ENCODE measurements around the gene NDN.
"Not testable (repeated sequence)": the region's sequence is repeated elsewhere in the genome, so short reads cannot be mapped to it uniquely, and the experiment has no call there.

Gene NDN, protein sequence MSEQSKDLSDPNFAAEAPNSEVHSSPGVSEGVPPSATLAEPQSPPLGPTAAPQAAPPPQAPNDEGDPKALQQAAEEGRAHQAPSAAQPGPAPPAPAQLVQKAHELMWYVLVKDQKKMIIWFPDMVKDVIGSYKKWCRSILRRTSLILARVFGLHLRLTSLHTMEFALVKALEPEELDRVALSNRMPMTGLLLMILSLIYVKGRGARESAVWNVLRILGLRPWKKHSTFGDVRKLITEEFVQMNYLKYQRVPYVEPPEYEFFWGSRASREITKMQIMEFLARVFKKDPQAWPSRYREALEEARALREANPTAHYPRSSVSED

DNA sequence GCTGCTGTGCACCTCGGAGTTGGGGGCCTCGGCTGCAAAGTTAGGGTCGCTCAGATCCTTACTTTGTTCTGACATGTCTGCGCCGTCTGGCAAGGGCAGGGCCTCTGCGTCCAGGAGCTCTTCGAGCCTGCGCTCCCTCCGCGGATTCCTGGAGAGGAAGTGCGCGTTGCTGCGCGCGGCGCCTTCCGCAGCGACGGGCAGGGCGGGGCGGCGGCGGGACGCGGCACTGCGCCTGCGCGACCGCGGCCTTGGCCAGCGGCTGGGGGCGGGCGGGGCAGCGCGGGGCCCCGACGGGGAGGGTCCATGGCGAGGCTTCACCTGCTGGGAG, at the start of gene NDN:
Gene NDN, minus strand, starts transcription at position 163 of the 328 bp plus-strand sequence. Its CDS starts 88 bp downstream, at position 75.
- DNase-seq = peak; percentile 50

DNA sequence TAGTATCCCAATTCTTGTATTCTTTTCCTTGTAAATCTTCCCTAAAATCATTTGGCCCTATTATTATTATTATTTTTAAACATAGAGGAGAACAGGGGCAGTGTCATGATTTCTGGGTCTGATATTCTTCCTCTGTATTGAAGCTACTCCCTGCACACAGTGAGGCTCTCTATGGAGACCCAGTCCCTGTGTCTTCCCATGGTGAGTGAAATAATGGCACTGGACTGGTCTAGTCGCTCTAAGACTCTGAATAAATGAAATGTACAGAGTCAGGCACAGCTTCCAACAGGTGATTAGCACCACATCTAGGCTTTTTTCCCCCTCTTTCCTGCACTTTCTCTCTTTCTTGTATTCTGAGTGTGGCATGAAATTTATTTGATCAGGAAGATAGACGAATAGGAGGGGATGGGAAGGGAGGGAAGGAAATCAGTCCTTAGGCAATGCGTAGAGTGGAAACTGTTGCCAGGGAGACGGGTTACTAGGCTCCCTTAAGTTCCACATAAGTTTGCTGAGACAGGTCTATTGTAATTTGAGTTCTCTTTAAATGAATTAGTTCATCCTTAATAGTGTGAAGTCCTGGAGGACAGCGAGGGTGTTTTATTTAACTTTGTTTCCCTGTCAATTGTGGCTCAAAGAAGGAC, 49.0 kb upstream of the NDN start:
- DNase-seq = no peak

DNA sequence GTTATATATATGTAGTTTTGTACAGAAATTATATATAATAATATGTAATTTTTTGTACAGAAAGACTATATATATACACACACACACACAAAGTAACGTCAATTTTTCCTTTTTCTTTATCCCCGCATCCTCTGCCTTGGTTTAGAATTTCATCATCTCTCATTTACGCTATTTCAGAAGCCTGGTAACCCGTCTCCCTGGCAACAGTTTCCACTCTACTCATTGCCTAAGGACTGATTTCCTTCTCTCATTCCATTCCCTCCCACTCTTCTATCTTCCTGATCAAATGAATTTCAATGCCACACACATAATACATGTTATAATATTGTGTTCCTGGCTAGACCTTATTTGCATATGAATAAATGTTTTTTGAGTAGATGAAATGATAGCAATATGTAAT, 47.8 kb upstream of the NDN start:
- DNase-seq = no peak

DNA sequence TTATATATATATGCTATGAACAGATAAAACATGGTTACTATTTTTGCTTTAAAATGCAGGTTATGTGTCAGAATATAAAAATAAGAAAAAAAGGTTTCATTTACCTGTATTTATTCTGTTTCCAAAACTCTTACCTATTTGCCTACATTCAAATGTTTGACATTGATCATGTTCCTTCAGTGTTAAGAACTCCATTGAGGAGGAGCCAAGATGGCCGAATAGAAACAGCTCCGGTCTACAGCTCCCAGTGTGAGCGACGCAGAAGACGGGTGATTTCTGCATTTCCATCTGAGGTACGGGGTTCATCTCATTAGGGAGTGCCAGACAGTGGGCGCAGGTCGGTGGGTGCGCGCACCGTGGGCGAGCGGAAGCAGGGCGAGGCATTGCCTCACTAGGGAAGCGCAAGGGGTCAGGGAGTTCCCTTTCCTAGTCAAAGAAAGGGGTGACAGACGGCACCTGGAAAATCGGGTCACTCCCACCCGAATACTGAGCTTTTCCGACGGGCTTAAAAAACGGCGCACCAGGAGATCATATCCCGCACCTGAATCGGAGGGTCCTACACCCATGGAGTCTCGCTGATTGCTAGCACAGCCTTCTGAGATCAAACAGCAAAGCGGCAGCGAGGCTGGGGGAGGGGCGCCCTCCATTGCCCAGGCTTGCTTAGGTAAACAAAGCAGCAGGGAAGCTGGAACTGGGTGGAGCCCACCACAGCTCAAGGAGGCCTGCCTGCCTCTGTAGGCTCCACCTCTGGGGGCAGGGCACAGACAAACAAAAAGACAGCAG, 27.0 kb upstream of the NDN start:
- DNase-seq = not testable (repeated sequence)

DNA sequence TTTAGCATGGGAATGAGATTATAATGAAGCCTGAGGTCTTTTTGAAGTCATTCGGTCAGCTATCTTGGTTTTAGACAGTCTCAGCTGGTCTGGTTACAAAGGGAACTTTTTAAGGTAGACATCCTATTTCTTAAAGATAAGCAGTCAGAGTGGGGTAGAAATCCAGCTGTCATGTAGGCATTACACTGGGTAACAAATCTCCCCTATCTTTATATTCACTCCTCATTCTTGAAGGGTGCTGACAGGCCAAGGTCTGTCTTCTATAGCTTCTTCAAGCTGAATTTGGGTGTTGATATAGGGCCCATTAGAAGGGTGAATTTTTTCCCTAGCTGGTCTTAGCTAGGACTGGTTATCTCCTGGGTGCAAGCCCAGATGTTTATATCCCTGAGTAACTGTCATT, 21.2 kb upstream of the NDN start:
- DNase-seq = no peak

DNA sequence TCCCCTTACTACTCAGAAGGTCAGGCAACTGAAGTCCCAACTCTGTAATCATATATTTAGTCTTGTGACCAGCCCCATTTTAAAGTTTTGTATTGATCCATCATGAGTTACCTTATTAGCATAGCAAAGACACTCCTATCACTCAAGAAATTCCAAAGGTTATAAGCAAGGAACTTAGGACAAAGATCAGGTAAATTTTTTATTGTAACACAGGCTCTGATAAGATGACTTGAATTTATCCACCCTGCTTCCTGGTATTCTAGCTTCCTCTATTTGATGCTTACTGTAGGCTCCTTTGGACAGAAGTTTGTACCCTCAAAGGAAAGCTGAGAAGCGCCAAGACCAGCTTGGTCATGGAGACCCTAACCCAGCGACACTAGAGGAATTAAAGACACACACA, 8.2 kb upstream of the NDN start:
- no peak for DNase-seq

DNA sequence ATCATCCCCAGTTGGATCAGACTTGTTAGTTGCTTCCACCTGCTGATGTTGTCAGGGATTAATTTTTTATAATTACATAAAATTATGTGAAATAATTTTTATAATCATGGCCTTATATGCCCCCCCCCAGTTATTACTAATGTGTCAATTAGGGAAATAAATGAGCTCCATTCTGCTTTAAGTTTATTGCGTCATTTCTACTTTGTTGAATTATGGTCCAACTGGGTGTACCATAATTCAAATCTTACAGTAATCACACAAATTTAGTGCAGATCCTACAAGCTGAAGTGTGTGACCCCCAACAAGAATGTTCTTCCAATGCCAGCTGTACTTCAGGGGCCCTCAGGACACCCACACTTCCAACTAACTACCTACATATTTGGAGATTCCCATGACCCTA, 7.5 kb upstream of the NDN start:
- no peak for DNase-seq

DNA sequence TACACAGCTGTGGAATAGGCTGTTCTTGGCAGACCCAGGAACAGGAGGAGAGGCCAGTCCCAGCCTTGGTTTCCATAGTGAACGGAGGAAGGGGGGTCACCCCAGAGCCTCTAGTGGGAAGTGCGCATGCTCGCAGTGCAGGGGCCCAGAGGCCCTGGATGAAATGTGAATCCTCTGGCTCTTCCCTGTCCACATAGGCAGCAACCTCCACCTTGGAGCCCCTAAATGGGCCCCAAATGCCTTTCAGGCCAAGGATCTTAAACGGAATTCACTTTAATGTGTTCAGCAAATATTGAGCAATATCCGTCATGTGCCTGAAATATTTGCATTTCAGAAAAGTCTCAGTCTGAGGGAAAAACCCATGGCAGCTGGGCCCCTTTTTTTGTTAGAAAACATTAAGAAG, 3.3 kb upstream of the NDN start:
- peak; percentile 71 for DNase-seq

DNA sequence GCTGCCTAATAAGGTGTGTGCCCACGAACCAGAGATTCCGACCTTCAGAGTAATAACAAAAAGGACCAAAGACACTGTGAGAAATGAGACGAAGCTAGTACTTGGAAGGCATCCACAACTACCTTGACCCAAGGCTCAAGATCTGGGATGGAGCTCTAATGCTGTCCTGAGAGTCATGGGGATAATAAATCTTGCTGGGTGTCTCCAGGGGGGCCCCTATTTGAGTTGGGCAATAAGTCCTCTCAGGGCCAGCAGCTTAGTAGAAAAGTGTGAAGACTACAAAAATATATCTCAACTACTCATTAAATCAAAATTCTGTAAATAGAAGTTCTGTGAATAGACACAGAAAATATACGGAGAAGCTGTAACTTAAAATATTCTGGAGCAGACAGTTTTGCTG, 2.9 kb upstream of the NDN start:
- no peak for DNase-seq

DNA sequence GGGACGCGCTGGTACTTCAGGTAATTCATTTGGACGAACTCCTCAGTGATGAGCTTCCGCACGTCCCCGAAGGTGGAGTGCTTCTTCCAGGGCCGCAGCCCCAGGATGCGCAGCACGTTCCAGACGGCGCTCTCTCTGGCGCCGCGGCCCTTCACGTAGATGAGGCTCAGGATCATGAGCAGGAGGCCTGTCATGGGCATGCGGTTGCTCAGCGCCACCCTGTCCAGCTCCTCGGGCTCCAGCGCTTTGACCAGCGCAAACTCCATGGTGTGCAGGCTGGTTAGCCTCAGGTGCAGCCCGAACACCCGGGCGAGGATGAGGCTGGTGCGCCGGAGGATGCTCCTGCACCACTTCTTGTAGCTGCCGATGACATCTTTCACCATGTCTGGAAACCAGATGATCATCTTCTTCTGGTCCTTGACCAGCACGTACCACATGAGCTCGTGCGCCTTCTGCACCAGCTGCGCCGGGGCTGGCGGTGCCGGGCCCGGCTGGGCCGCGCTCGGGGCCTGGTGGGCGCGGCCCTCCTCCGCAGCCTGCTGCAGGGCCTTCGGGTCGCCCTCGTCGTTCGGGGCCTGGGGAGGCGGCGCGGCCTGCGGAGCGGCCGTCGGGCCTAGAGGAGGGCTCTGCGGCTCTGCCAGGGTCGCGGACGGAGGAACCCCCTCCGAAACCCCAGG, 501 bp downstream of the NDN start:
- DNase-seq = no peak

DNA sequence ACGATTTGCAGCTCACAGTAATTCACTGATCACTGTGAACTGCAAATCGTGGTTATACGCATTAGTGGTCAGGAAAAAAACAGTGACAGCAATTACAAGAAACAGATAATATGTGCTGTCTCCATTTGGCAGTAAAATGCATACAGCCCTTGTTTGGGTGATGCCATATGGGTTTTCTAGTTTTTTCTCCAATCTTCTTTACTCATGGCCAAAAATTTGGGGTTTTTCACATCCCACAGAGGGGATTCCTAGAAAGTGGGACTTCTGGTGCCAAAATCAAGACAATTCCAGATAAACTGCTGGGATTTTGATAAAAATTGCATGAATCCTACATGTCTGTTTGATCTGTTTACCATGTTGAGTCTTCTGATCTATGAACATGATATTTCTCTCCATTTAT, 15.6 kb downstream of the NDN start:
- no peak for DNase-seq

DNA sequence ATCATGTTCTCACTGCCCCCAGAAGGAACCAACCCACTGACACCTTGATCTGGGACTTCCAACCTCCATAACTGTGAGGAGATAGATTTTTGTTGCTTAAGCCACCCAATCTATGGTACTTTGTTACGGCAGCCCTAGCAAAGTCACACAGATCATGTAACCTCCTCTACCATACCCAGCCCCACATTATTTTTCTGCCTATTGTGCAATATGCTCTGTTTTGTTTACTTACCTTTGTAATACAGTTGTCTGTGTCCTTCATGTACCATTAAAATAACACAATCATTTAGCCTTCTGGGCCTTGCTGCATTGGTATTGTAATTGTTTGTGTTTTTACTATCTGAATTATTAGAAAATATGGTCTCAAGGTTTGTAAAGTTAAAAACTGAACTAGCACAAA, 16.1 kb downstream of the NDN start:
- DNase-seq = no peak

DNA sequence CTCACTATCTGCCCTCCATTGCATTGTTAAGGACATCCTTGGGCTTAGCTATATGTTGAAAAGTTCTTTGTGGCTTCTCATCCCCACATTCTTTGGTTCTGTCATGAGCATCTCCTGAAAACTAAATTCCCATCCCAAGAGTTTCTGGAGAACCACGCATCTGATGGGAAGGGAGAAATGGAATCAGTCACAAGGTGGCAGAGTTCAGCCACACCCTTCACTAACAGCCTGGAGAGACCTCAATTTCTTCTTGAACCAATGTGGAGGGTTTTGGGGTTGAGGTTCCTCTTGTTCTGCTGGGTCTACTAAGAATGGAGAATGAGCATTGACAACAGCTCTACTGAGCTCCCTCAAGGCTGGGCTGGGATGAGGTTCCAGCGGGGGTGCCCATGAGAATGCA, 23.9 kb downstream of the NDN start:
- DNase-seq = no peak

DNA sequence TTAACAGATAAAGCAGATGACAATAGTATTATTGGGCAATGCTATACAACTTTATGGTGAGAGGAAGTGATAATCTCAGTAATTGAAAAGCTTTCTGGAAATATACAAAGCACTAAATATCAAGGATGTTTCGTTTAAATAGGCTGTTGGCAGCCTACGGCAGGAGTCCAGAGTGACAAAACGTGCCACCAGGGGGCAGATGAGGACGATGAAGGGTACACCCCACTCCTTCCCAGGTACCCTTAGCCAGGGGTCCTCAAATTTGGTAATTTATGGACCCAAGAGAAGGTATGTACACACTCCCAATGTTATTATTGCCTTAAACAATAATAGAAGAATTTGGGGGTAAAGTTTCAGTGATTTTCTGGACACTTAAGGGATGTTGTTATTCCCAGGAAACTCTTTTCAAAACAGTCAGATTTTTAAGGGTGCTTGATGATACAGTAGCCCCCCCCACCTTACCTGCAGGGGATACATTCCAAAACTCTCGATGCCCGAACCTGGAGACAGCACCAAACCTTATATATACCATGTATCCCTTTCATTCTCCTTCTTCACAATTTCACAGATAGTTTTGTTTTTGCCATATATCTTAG, 38.1 kb downstream of the NDN start:
- peak; percentile 45 for DNase-seq

DNA sequence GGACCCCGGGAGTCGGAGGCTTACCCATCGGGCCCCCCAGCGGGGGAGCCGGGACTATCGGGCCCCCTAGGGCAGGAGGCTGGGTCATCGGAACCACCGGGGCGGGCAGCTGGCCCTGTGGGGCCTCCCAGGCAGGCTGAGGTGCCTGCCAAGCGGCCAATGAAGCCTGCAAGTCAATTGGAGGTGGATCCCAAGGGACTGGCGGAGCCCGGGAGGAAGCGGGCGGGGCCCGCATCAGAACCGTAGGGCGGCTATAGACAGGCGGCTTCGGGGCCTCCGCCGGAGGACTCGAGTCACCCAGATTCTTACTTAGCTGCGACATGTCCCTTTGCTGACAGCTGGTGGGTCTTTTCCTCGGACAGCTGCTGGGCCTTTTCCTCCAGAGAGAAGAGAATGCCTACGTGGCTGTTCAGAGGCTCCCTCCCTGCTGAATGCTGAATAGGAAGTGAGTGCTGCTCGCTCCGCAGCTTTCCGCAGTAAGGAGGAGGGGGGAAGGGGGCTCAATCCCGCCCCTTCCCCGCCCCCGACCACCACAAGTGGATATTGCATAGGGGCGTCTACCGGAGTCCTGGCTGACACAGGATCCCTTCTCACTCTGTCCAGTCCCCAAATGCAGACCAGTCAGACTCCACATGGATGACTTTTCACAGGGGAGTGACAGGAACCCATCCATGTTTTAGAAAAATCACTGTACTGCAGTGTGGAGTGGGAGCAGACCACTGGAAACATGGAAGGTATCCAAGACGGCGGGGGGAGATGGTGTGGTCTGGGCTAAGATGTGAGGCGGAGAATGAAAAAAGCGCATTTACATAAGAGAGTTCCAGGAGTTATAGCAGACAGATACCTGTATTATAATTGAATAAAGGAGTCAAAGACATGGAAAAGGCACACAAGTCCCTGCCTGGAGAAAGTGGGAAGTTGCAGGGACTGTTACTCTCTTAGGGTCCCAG, 39.4 kb downstream of the NDN start, which contains the start of gene MAGEL2:
Gene MAGEL2, minus strand, starts transcription at position 447 of the 950 bp plus-strand sequence. Its CDS starts 125 bp downstream, at position 322.
- no peak for DNase-seq

DNA sequence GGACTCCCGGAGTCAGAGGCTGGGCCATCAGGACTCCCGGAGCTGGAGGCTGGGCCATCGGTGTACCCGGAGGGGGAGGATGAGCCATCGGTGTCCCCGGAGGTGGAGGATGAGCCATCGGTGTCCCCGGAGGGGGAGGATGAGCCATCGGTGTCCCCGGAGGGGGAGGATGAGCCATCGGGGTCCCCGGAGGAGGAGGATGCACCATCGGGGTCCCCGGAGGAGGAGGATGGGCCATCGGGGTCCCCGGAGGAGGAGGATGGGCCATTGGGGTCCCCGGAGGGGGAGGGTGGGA, 40.2 kb downstream of the NDN start:
- DNase-seq = no peak

DNA sequence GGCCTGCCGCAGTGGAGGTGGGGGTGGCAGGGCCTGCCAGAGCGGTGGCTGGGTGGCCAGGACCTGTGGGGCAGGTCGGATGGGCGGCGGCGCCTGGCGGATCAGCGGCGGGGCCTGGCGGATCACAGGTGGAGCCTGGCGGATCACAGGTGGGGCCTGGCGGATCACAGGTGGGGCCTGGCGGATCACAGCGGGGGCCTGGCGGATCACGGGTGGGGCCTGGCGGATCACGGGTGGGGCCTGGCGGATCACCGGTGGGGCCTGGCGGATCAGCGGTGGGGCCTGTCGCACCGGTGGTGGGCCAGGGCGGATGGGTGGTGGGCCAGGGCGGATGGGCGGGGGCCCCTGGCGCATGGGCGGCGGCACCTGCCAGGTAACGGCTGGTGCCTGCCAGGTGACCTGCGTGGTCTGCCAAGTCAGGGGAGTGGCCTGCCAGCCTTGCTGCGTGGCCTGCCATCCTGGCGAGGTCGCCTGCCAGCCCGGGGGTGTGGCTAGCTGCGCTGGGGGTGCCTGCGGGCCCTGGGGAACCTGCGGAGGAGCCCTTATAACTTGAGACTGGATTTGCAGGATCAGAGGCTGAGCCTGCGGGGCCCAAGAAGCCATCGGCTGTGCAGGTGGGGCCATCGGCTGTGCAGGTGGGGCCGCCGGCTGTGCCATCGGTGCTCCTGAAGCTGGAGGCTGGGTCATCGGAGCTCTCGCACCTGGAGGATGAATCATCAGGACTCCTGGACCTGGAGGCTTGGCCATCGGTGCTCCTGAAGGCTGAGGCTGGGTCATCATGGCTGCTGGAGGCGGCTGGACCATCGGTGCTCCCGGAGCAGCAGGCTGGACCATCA, 40.7 kb downstream of the NDN start:
- DNase-seq = no peak

DNA sequence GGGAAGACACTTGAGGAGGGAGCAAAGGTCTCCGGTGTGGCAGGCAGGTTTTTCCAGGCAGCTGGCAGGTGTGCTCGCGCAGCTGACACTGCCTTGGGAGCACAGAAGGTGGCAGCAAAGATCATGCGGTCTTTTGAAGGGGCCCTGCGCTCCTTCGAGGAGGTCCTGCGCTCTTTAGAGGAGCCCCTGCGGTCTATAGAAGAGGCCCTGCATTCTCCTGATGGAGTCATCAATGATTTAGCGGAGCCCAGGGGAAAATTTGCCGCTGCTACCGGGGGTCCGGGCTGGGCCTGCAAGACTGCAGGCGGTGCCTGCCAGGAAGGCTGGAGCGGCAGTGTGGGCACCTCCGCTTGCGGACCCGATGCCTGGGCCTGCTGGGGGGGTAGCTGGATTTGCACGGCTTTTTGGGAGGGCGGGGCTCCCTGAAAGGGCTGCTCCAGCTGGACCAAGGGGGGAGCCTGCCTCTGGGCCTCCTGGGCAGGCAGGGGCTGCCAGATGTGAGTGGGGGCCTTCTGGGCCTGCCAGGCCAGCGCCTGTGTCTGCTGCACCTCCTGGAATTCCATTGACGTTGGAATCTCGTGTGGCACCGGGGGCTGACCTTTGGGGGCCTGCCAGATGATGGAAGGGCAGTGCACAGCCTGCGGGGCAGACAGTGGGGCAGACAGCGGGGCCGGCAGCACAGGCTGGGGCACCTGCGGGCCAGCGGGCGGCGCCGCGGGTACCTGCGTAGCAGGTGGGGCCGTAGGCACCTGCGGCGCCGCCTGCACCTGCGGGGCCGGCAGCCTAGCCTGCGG, 41.5 kb downstream of the NDN start:
- DNase-seq = no peak

DNA sequence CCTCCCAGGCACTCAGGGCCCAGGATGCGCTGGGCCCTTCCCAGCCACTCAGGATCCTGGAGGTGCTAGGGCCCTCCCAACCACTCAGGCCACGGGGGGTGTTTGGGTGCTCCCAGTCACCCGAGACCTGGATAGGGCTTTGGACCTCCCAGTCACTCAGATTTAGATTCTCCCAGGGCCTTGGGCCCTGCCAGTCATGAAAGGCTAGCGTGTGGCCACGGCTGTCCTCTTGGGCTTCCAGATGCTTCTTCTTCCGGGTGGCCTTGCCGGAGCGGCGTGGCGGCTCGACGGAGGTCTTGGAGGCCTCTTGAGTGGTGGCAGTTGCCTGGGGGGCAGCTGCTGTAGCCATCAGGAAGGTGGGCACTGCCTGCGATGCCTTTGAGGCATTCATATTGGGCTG, 42.3 kb downstream of the NDN start:
- no peak for DNase-seq

DNA sequence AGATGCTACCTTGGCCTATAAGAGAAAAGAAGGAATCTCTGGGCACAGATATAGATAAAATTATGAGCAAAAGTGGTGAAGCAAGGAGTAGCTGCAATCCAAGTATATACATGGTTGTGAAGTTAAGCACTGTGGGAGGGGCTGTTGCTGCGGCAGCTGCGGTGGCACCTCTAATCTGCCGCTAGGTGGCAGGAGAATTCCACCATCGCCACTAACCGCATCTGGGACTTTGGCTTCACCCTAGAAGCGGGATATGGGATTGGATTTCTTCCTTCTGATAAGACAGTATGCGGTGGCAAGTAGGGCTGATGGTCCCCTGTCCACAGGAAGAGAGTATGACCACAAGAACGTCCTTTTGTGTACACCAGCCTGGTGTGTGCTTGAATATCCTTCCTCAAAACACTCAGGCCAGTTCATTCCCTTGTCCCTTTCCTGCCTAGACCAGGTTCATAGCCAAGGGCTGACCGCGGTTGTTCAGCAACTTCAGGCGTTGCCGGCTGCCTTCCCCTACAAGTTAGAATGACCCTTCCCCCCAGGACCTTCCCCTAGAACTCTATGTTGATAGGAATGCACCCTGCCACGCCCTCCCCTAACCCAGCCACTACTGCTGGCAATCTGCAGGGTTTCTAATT, 44.6 kb downstream of the NDN start:
- peak; percentile 67 for DNase-seq

All from midbrain (tissue), 1 donor.